SK-N-SH (cell line): ENCODE measurements around the gene SLCO3A1. TPM values are rescaled to one million over a fixed set of nuclear protein-coding genes. Genes with fewer than 3 reads are reported as not detected.

Experiments used
- CTCF ChIA-PET: fragments of 300-600, 350-600 bp; formaldehyde crosslinking; extraction: SDS; loops from one replicate; lab custom pipeline; 2021; lab: Yijun Ruan, JAX
- POLR2A ChIA-PET: fragments of 350-600 bp; sonication (Branson Sonifier 250); formaldehyde crosslinking; extraction: SDS; loops from one replicate; lab custom pipeline; 2020; ENCODE audit warnings: antibody characterized with exemption, inconsistent platforms; lab: Yijun Ruan, JAX
- DNase-seq: peaks from one replicate; pipeline ENCODE4 v3.0.0; 2012
- H2AFZ ChIP-seq: fragments of 200-600 bp; sonication (generic); 2 replicates; pipeline ENCODE4 v1.8.1; 2016; ENCODE audit warnings: antibody characterized with exemption, mild to moderate bottlenecking, low read depth
- H3F3A ChIP-seq: fragments of 200-600 bp; sonication (generic); replicated peaks from 2 replicates; pipeline ENCODE3; 2016; ENCODE audit warnings: antibody characterized with exemption, mild to moderate bottlenecking; ENCODE audit not compliant: insufficient read depth
- H3K27ac ChIP-seq, 2 experiments: fragments of 200-500 bp in 1 of 2; fragments of 200-600 bp in 1 of 2; sonication (Bioruptor generic) in 1 of 2; sonication (generic), shearing (Covaris generic) in 1 of 2; 2 replicates each; pipeline versions ENCODE4 v1.5.1 to v1.6.1; 2014 to 2016; ENCODE audit warnings: low read depth in 2 of 2, inconsistent platforms in 1 of 2, low read length in 1 of 2, mild to moderate bottlenecking in 1 of 2, mixed read lengths in 1 of 2
- H3K27me3 ChIP-seq: fragments of 200-600 bp; sonication (generic), shearing (Covaris generic); 2 replicates; pipeline ENCODE4 v1.6.1; 2016; ENCODE audit warnings: mixed run types; ENCODE audit not compliant: insufficient read depth
- H3K36me3 ChIP-seq, 2 experiments: fragments of 200-500 bp in 1 of 2; fragments of 200-600 bp in 1 of 2; sonication (Bioruptor generic) in 1 of 2; sonication (generic) in 1 of 2; replicated peaks in 1 of 2; 2 replicates each; pipeline versions ENCODE3 to v1.5.1; 2014 to 2016; ENCODE audit warnings: low read length in 1 of 2, mild to moderate bottlenecking in 1 of 2; ENCODE audit not compliant: insufficient read depth in 2 of 2, control insufficient read depth in 1 of 2
- H3K4me1 ChIP-seq, 2 experiments: fragments of 200-500 bp in 1 of 2; fragments of 200-600 bp in 1 of 2; sonication (Bioruptor generic) in 1 of 2; sonication (generic), shearing (Covaris generic) in 1 of 2; 2 replicates each; pipeline versions ENCODE4 v1.5.1 to v1.6.1; 2014 to 2016; ENCODE audit warnings: low read depth in 1 of 2, low read length in 1 of 2, mixed run types in 1 of 2; ENCODE audit not compliant: insufficient read depth in 2 of 2, control insufficient read depth in 1 of 2
- H3K4me2 ChIP-seq: fragments of 200-600 bp; sonication (generic), shearing (Covaris generic); 2 replicates; pipeline ENCODE4 v1.6.1; 2017; ENCODE audit warnings: mixed run types
- H3K4me3 ChIP-seq, 2 experiments: fragments of 200-500 bp in 1 of 2; fragments of 200-600 bp in 1 of 2; sonication (Bioruptor generic) in 1 of 2; sonication (generic), shearing (Covaris generic) in 1 of 2; 2 replicates each; pipeline versions ENCODE4 v1.5.1 to v1.8.1; 2014 to 2016; ENCODE audit warnings: low read depth in 2 of 2, inconsistent platforms in 1 of 2, low read length in 1 of 2, mild to moderate bottlenecking in 1 of 2, mixed read lengths in 1 of 2, moderate library complexity in 1 of 2
- H3K79me2 ChIP-seq: fragments of 200-600 bp; sonication (generic); 2 replicates; pipeline ENCODE4 v1.8.1; 2017; ENCODE audit warnings: mild to moderate bottlenecking; ENCODE audit not compliant: insufficient read depth
- H3K9ac ChIP-seq: fragments of 200-600 bp; sonication (generic); 2 replicates; pipeline ENCODE4 v1.6.1; 2017; ENCODE audit warnings: mixed run types
- H3K9me2 ChIP-seq: fragments of 200-600 bp; sonication (generic); 2 replicates; pipeline ENCODE4 v1.6.1; 2017; ENCODE audit warnings: mixed run types
- H3K9me3 ChIP-seq: fragments of 200-600 bp; sonication (generic); 2 replicates; pipeline ENCODE4 v1.6.1; 2017; ENCODE audit warnings: mixed run types, mild to moderate bottlenecking, moderate library complexity
- H4K20me1 ChIP-seq: fragments of 200-600 bp; sonication (generic); 2 replicates; pipeline ENCODE4 v1.6.1; 2017; ENCODE audit warnings: mild to moderate bottlenecking, mixed run types; ENCODE audit not compliant: insufficient read depth
- CHD2 ChIP-seq: fragments of 150-350 bp; IDR thresholded peaks from 2 replicates; pipeline ENCODE4 v1.6.1; 2018; ENCODE audit warnings: low read length; ENCODE audit not compliant: partially characterized antibody
- EZH2phosphoT487 ChIP-seq: fragments of 200-600 bp; sonication (generic); IDR thresholded peaks from 2 replicates; pipeline ENCODE4 v1.6.1; 2017; ENCODE audit warnings: low read depth, mixed run types, mild to moderate bottlenecking, antibody characterized with exemption, moderate library complexity, borderline replicate concordance
- FOXJ3 ChIP-seq: sonication (generic); formaldehyde crosslinking; IDR thresholded peaks from 2 replicates; pipeline ENCODE4 v1.5.1; 2020; ENCODE audit warnings: mild to moderate bottlenecking, missing genetic modification reagents
- FOXM1 ChIP-seq: IDR thresholded peaks from 2 replicates; pipeline ENCODE4 v1.4.0; 2012; ENCODE audit warnings: low read depth, mild to moderate bottlenecking
- JUND ChIP-seq: IDR thresholded peaks from 2 replicates; pipeline ENCODE4 v1.4.0; 2012
- MEF2A ChIP-seq: IDR thresholded peaks from 2 replicates; pipeline ENCODE4 v1.4.0; 2012; ENCODE audit warnings: low read depth, borderline replicate concordance
- POLR2AphosphoS5 ChIP-seq: IDR thresholded peaks from 2 replicates; pipeline ENCODE4 v1.6.1; 2012; ENCODE audit warnings: low read depth, low read length
- RAD21 ChIP-seq: IDR thresholded peaks from 2 replicates; pipeline ENCODE4 v1.6.1; 2012; ENCODE audit warnings: mild to moderate bottlenecking, low read length
- RCOR1 ChIP-seq: fragments of 150-350 bp; IDR thresholded peaks from 2 replicates; pipeline ENCODE4 v1.6.1; 2017; ENCODE audit warnings: antibody characterized with exemption, low read length
- RFX5 ChIP-seq: IDR thresholded peaks from 2 replicates; pipeline ENCODE4 v1.6.1; 2012; ENCODE audit warnings: mild to moderate bottlenecking, improper control_type of control experiment, low read length
- RXRA ChIP-seq: IDR thresholded peaks from 2 replicates; pipeline ENCODE4 v1.4.0; 2012; ENCODE audit warnings: low read depth, mild to moderate bottlenecking, borderline replicate concordance
- SMC3 ChIP-seq: IDR thresholded peaks from 2 replicates; pipeline ENCODE4 v1.6.1; 2012; ENCODE audit warnings: low read depth, low read length, improper control_type of control experiment
- TAF1 ChIP-seq: IDR thresholded peaks from 2 replicates; pipeline ENCODE4 v1.6.1; 2012; ENCODE audit warnings: low read depth, mild to moderate bottlenecking, low read length, moderate library complexity, borderline replicate concordance
- TEAD4 ChIP-seq: IDR thresholded peaks from 2 replicates; pipeline ENCODE4 v1.4.0; 2012; ENCODE audit warnings: mild to moderate bottlenecking, borderline replicate concordance; ENCODE audit not compliant: insufficient read depth
- WGBS: methylation state at CpG from one replicate; pipeline ENCODE4 v1.1.6; 2017; ENCODE audit warnings: low lambda C conversion rate; 5-methylcytosine and 5-hydroxymethylcytosine counted together
- polyA plus RNA-seq, 3 experiments: library from polyadenylated mRNA; depleted of rRNA; stranded (reverse); fragments of >200 nt; gene quantifications; 2 replicates each; pipeline ENCODE4 v1.2.3, GENCODE V29; 2012
- TF ChIP-seq, protein P1 (sequence below): IDR thresholded peaks from 2 replicates; pipeline ENCODE4 v1.4.0; 2012; ENCODE audit warnings: low read depth, borderline replicate concordance
- TF ChIP-seq, protein P2 (sequence below): fragments of 150-350 bp; IDR thresholded peaks from 2 replicates; pipeline ENCODE4 v1.6.1; 2016; ENCODE audit warnings: mild to moderate bottlenecking, low read depth, low read length
- TF ChIP-seq, protein P3 (sequence below): IDR thresholded peaks from 2 replicates; pipeline ENCODE4; 2012
- TF ChIP-seq, protein P4 (sequence below): IDR thresholded peaks from 2 replicates; pipeline ENCODE4 v1.4.0; 2012; ENCODE audit warnings: low read depth

The SLCO3A1 gene
- polyA plus RNA-seq, 1 of the 3 experiments (the other 2 are of a cell fraction), result 19.7 TPM

DNA sequence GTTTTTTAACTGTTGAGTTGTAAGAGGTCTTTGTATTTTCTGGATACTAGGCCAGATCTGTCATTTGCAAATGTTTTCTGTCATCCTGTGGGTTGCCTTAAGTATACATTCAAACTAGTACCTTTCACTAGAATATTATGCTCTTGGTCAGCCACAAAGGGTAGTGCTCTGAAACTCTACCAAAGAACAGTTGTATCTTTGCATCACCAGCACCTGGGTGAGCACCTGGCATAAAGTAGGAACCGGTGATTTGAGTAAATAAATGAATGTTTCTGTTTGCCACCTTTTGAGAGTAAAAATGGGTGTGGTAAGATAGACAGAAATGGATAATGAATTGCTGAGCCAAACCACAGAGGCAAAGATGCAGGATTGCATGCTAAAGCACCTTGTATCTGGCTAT, 98.7 kb downstream of the SLCO3A1 start:
- no peaks in the 10 kb centered on the region for H3K36me3 ChIP-seq
- POLR2A ChIA-PET, result no interaction called here
- no peak for TF ChIP-seq SMC3
- TF ChIP-seq, protein P1, sequence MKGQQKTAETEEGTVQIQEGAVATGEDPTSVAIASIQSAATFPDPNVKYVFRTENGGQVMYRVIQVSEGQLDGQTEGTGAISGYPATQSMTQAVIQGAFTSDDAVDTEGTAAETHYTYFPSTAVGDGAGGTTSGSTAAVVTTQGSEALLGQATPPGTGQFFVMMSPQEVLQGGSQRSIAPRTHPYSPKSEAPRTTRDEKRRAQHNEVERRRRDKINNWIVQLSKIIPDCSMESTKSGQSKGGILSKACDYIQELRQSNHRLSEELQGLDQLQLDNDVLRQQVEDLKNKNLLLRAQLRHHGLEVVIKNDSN, result no peak
- TF ChIP-seq, protein P2, sequence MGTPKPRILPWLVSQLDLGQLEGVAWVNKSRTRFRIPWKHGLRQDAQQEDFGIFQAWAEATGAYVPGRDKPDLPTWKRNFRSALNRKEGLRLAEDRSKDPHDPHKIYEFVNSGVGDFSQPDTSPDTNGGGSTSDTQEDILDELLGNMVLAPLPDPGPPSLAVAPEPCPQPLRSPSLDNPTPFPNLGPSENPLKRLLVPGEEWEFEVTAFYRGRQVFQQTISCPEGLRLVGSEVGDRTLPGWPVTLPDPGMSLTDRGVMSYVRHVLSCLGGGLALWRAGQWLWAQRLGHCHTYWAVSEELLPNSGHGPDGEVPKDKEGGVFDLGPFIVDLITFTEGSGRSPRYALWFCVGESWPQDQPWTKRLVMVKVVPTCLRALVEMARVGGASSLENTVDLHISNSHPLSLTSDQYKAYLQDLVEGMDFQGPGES, result no peak
- TF ChIP-seq RCOR1, result no peak
- TF ChIP-seq RFX5, result no peak
- TF ChIP-seq EZH2phosphoT487, result no peak
- no peak for TF ChIP-seq MEF2A
- TF ChIP-seq, protein P3, sequence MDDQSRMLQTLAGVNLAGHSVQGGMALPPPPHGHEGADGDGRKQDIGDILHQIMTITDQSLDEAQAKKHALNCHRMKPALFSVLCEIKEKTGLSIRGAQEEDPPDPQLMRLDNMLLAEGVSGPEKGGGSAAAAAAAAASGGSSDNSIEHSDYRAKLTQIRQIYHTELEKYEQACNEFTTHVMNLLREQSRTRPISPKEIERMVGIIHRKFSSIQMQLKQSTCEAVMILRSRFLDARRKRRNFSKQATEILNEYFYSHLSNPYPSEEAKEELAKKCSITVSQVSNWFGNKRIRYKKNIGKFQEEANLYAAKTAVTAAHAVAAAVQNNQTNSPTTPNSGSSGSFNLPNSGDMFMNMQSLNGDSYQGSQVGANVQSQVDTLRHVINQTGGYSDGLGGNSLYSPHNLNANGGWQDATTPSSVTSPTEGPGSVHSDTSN, result no peak
- TF ChIP-seq FOXM1, result no peak
- TF ChIP-seq RAD21, result no peak
- no peak for TF ChIP-seq TEAD4
- TF ChIP-seq RXRA, result no peak
- no peak for TF ChIP-seq CHD2
- no peak for TF ChIP-seq JUND
- TF ChIP-seq FOXJ3, result no peak
- TF ChIP-seq, protein P4, sequence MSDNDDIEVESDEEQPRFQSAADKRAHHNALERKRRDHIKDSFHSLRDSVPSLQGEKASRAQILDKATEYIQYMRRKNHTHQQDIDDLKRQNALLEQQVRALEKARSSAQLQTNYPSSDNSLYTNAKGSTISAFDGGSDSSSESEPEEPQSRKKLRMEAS, result no peak
- TF ChIP-seq TAF1, result no peak
- no peak for TF ChIP-seq POLR2AphosphoS5
- TF ChIP-seq, all 33 proteins: peak for 0

More for the DNA sequence above, 98.7 kb downstream of the SLCO3A1 start:
- H3K9me3 ChIP-seq, result no peaks in the 10 kb centered on the region
- peaks cover 10 to 25% of the 10 kb centered on the region in 2 experiments; a peak in 3 of 4 replicates for H3K4me1 ChIP-seq
- no peaks in the 10 kb centered on the region for H3K9me2 ChIP-seq
- peaks cover 5% of the 10 kb centered on the region for H3F3A ChIP-seq
- 0 out of 2 replicates have a peak, but pooled peaks cover 2% of the 10 kb centered on the region for H4K20me1 ChIP-seq
- H3K9ac ChIP-seq, result no peak overlapping the region
- no peak overlapping the region for H2AFZ ChIP-seq
- no peak overlapping the region for H3K4me3 ChIP-seq
- peaks cover 19% of the 10 kb centered on the region for H3K79me2 ChIP-seq
- no peak overlapping the region for H3K4me2 ChIP-seq
- 100% methylated on average over 1 of the region's 1 CpG for WGBS
- no peaks in the 10 kb centered on the region for H3K27me3 ChIP-seq
- DNase-seq, result no peak
- H3K27ac ChIP-seq, result no peak overlapping the region
- CTCF ChIA-PET, result no interaction called here
